ENCODE results near the gene SLC25A27. TPM values are rescaled to one million over a fixed set of nuclear protein-coding genes. Genes with fewer than 3 reads are reported as not detected.
A peak's percentile ranks its signal among the peaks of the same experiment; 100 is the strongest.

SLC25A27 gene
- total RNA-seq, 4 donors from 2014 or later = 8.7 to 27.5 (median 19.0) TPM

DNA sequence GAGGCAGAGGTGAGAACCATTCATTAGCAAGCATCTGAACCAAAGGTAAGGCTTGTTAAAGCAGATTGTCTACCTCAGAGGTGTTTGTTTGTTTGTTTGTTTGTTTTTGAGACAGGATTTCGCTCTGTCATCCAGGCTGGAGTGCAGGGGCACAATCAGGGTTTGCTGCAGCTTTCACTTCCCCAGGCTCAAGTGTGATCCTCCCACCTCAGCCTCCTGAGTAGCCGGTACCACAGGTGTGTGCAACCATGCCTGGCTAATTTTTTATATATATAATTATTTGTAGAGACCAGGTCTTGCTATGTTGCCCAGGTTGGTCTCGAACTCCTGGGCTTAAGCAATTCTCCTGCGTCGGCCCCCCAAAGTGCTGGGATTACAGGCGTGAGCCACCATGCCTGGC lies 17.3 kb upstream of the SLC25A27 start:
- TF ChIP-seq, protein P1, sequence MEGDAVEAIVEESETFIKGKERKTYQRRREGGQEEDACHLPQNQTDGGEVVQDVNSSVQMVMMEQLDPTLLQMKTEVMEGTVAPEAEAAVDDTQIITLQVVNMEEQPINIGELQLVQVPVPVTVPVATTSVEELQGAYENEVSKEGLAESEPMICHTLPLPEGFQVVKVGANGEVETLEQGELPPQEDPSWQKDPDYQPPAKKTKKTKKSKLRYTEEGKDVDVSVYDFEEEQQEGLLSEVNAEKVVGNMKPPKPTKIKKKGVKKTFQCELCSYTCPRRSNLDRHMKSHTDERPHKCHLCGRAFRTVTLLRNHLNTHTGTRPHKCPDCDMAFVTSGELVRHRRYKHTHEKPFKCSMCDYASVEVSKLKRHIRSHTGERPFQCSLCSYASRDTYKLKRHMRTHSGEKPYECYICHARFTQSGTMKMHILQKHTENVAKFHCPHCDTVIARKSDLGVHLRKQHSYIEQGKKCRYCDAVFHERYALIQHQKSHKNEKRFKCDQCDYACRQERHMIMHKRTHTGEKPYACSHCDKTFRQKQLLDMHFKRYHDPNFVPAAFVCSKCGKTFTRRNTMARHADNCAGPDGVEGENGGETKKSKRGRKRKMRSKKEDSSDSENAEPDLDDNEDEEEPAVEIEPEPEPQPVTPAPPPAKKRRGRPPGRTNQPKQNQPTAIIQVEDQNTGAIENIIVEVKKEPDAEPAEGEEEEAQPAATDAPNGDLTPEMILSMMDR (IDR thresholded peaks at IDR 0.05) = no peak
- TF ChIP-seq EP300 (IDR thresholded peaks at IDR 0.05; ENCODE audit: low read depth) (no peak), POLR2A (IDR thresholded peaks at IDR 0.05) (no peak), POLR2AphosphoS5 (IDR thresholded peaks at IDR 0.05) (no peak)
- intact Hi-C loops (cut with DNase I; ENCODE audit: low total_unique reads) (no loop called here), in situ Hi-C loops (cut with MboI; ENCODE audit: low pct_ligation_motif_present in 1 of 4, low pct_unique_long_range_greater_than_20kb in 1 of 4, low sequenced_read_pairs in 3 of 4) (loop anchor here in 3 of 4 donors (25.0 kb wide), 2 partner anchors 423 to 548 kb away; no protein-coding TSS in a partner anchor)
- Histone ChIP-seq H3K9me3 (no peaks in the 10 kb centered on the region), H3K36me3 (no peaks in the 10 kb centered on the region), H3K4me1 (no peaks in the 10 kb centered on the region), H3K27me3 (no peaks in the 10 kb centered on the region), H3K4me3 (no peak overlapping the region), H3K27ac (no peak overlapping the region)
- DNase-seq = no peak
- 84 to 96% methylated on average over 4 to 6 of the region's 6 CpGs for WGBS, 2 donors (ENCODE audit: low coverage in 1 of 2)

DNA sequence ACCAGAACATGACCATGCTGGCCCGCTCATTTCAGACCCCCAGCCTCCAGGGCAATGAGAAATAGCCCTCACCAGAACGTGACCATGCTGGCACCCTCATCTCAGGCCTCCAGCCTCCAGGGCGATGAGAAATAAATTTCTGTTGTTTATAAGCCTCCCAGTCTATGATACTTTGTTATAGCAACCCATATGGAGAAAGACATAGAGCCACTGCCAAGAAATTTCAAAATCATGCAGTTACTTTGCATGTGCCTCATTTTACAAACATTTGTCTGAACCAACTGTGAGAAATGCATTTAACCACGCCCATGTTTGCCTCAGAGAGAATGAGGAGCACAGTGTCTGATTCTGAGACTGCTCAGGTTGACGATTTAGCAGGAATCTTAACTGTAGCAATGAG lies 15.6 kb upstream of the SLC25A27 start:
- Histone ChIP-seq H3K4me3 (no peak overlapping the region), H3K4me1 (no peaks in the 10 kb centered on the region), H3K27ac (peak overlapping the region in 1 of 4 donors; percentile 36), H3K27me3 (no peaks in the 10 kb centered on the region), H3K9me3 (no peaks in the 10 kb centered on the region), H3K36me3 (no peaks in the 10 kb centered on the region)
- intact Hi-C loops (cut with DNase I; ENCODE audit: low total_unique reads) (no loop called here), in situ Hi-C loops (cut with MboI; ENCODE audit: low pct_ligation_motif_present in 1 of 4, low pct_unique_long_range_greater_than_20kb in 1 of 4, low sequenced_read_pairs in 3 of 4) (loop anchor here in 3 of 4 donors (25.0 kb wide), 2 partner anchors 425 to 550 kb away; no protein-coding TSS in a partner anchor)
- TF ChIP-seq POLR2AphosphoS5 (IDR thresholded peaks at IDR 0.05) = peak in 1 of 3 donors; percentile 24
- no peak for TF ChIP-seq EP300 (IDR thresholded peaks at IDR 0.05; ENCODE audit: low read depth)
- no peak for DNase-seq
- WGBS, 2 donors (ENCODE audit: low coverage in 1 of 2) = 48 to 66% methylated on average over 4 to 5 of the region's 5 CpGs

DNA sequence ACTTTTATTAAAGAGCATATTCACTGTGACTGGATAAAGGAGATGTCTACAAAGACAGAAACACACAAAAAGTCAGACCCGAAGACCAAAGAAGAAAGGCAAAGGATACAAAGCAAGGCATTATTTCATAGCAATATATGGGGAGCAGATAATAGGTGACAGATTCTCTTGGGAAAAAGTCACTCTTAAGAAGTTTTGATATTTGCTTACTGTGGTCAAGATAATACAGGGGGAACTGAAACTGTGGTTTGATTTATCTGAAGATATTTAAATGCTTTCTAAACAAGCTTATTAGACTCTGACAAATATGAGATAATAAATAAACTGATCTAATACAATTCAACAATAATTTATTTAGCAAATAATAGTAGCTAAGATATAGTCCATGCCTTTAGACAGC lies 14.8 kb upstream of the SLC25A27 start:
- H3K36me3 ChIP-seq = no peaks in the 10 kb centered on the region
- intact Hi-C loops (cut with DNase I; ENCODE audit: low total_unique reads) (no loop called here), in situ Hi-C loops (cut with MboI; ENCODE audit: low pct_ligation_motif_present in 1 of 4, low pct_unique_long_range_greater_than_20kb in 1 of 4, low sequenced_read_pairs in 3 of 4) (loop anchor here in 3 of 4 donors (25.0 kb wide), 2 partner anchors 426 to 551 kb away; no protein-coding TSS in a partner anchor)
- no peak overlapping the region for H3K4me3 ChIP-seq
- no peak overlapping the region for H3K27ac ChIP-seq
- H3K27me3 ChIP-seq = no peaks in the 10 kb centered on the region
- TF ChIP-seq POLR2AphosphoS5 (IDR thresholded peaks at IDR 0.05) (no peak), POLR2A (IDR thresholded peaks at IDR 0.05) (no peak)
- H3K9me3 ChIP-seq = no peaks in the 10 kb centered on the region
- DNase-seq = no peak
- no peaks in the 10 kb centered on the region for H3K4me1 ChIP-seq
- 76 to 100% methylated on average over 1 of the region's 1 CpG for WGBS, 2 donors (ENCODE audit: low coverage in 1 of 2)

DNA sequence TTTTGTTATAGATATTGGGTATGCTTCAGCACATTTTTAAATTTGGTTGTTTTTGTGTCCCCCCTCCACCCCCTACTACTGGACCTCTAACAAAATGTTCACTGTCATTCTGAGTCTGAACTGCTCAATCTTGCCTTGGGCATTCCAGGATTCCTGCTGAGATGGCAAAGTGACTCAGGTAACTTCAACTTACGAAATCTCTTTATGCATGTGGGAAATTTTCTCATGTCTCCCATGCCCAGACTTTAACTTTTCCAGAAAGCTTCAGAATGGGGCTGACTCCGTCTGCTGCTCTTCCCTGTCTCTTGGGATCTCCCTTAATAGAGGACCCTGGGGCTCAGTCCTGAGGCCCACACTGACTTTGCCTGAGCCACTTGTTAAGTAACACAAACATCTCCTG lies 14.1 kb upstream of the SLC25A27 start:
- in situ Hi-C loops (cut with MboI; ENCODE audit: low pct_ligation_motif_present in 1 of 4, low pct_unique_long_range_greater_than_20kb in 1 of 4, low sequenced_read_pairs in 3 of 4) = loop anchor here in 3 of 4 donors (25.0 kb wide), 2 partner anchors 426 to 551 kb away; no protein-coding TSS in a partner anchor

DNA sequence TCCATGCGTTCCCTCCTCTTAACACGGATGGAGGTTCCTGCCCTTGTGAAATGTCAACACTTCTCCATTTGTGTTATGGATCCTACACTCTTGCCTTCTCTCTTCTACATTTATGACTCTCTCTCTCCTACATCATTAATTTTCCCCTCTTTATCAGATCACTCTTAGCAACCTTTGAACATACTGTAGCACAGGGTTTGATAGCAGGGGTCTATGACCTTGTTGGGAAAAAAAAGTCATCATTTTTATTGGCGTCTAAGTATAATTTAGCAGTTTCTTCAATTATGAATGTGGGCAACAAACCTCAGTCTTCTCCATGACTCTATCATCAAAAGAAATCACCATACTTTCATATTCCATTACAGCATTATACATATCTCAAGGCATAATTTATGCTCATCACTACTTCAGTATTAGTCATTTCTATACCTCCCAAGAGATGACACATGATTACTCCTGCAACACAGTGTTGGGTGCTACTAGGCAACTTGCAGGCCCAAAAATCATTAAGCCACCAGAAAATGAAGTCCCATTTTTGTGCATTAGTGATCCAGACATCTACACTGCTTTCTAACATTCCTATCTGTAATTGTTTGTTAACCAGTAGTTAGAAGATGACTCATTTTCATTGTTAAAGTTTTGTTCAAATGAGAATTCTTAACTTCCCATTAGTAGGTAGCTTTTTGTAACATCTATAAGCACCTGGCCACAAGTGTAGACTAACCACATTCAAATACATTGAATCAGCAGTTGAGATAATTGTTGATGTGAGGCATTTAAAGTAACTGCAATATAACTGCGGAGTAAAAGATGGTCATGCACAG lies 9.6 kb upstream of the SLC25A27 start:
- H3K36me3 ChIP-seq = no peaks in the 10 kb centered on the region
- H3K9me3 ChIP-seq = no peaks in the 10 kb centered on the region
- TF ChIP-seq POLR2A (IDR thresholded peaks at IDR 0.05) = no peak
- no peak overlapping the region for H3K27ac ChIP-seq
- 83 to 85% methylated on average over 4 of the region's 4 CpGs for WGBS, 2 donors (ENCODE audit: low coverage in 1 of 2)
- H3K4me1 ChIP-seq = no peaks in the 10 kb centered on the region
- DNase-seq = no peak
- intact Hi-C loops (cut with DNase I; ENCODE audit: low total_unique reads) = no loop called here
- in situ Hi-C loops (cut with MboI; ENCODE audit: low pct_ligation_motif_present in 1 of 4, low pct_unique_long_range_greater_than_20kb in 1 of 4, low sequenced_read_pairs in 3 of 4) = loop anchor here in 3 of 4 donors (25.0 kb wide), 2 partner anchors 431 to 556 kb away; no protein-coding TSS in a partner anchor
- no peak overlapping the region for H3K4me3 ChIP-seq
- no peaks in the 10 kb centered on the region for H3K27me3 ChIP-seq

More for the DNA sequence above, 14.1 kb upstream of the SLC25A27 start:
- Histone ChIP-seq H3K4me3 (no peak overlapping the region), H3K4me1 (no peaks in the 10 kb centered on the region), H3K27ac (no peak overlapping the region), H3K9me3 (no peaks in the 10 kb centered on the region), H3K27me3 (no peaks in the 10 kb centered on the region), H3K36me3 (no peaks in the 10 kb centered on the region)
- 78 to 93% methylated on average over 2 of the region's 2 CpGs for WGBS, 2 donors (ENCODE audit: low coverage in 1 of 2)
- intact Hi-C loops (cut with DNase I; ENCODE audit: low total_unique reads) = no loop called here
- no peak for TF ChIP-seq POLR2AphosphoS5 (IDR thresholded peaks at IDR 0.05)
- TF ChIP-seq POLR2A (IDR thresholded peaks at IDR 0.05) = no peak
- no peak for TF ChIP-seq EP300 (IDR thresholded peaks at IDR 0.05; ENCODE audit: low read depth)
- TF ChIP-seq, protein P1 (IDR thresholded peaks at IDR 0.05) = no peak
- no peak for DNase-seq
